ENCODE data around the gene CTNNBIP1. TPM values are rescaled to one million over a fixed set of nuclear protein-coding genes. Genes with fewer than 3 reads are reported as not detected.
"Not testable (repeated sequence)": the region's sequence is repeated elsewhere in the genome, so short reads cannot be mapped to it uniquely, and the experiment has no call there.

CTNNBIP1 gene
- polyA plus RNA-seq, 1 of the 3 experiments (the other 2 are of a cell fraction): 57.6 TPM

DNA sequence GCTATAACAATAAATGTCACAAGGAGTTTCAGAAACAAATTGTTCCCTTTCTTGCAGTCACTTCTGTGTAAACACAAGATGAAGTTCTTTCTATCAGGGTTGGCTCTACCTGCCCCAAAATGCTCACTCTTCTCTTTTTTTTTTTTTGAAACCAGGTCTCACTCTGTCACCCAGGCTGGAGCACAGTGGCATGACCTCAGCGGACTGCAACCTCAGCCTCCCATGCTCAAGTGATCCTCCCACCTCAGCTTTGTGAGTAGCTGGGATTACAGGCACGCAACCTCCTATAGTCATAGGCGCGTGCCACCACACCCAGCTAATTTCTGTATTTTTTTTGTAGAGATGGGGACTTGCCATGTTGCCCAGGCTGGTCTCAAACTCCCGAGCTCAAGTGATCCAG, 10.5 kb upstream of the CTNNBIP1 start (continued):
- TF ChIP-seq, protein P1, sequence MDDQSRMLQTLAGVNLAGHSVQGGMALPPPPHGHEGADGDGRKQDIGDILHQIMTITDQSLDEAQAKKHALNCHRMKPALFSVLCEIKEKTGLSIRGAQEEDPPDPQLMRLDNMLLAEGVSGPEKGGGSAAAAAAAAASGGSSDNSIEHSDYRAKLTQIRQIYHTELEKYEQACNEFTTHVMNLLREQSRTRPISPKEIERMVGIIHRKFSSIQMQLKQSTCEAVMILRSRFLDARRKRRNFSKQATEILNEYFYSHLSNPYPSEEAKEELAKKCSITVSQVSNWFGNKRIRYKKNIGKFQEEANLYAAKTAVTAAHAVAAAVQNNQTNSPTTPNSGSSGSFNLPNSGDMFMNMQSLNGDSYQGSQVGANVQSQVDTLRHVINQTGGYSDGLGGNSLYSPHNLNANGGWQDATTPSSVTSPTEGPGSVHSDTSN (IDR thresholded peaks at IDR 0.05): no peak
- TF ChIP-seq, protein P2, sequence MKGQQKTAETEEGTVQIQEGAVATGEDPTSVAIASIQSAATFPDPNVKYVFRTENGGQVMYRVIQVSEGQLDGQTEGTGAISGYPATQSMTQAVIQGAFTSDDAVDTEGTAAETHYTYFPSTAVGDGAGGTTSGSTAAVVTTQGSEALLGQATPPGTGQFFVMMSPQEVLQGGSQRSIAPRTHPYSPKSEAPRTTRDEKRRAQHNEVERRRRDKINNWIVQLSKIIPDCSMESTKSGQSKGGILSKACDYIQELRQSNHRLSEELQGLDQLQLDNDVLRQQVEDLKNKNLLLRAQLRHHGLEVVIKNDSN (IDR thresholded peaks at IDR 0.05; ENCODE audit: borderline replicate concordance, low read depth): no peak
- TF ChIP-seq TCF12 (IDR thresholded peaks at IDR 0.05): no peak
- no peak for TF ChIP-seq POLR2AphosphoS5 (IDR thresholded peaks at IDR 0.05; ENCODE audit: low read depth, low read length)
- TF ChIP-seq MEF2A (IDR thresholded peaks at IDR 0.05; ENCODE audit: borderline replicate concordance, low read depth): no peak
- TF ChIP-seq TAF1 (IDR thresholded peaks at IDR 0.05; ENCODE audit: borderline replicate concordance, low read depth, low read length): no peak

DNA sequence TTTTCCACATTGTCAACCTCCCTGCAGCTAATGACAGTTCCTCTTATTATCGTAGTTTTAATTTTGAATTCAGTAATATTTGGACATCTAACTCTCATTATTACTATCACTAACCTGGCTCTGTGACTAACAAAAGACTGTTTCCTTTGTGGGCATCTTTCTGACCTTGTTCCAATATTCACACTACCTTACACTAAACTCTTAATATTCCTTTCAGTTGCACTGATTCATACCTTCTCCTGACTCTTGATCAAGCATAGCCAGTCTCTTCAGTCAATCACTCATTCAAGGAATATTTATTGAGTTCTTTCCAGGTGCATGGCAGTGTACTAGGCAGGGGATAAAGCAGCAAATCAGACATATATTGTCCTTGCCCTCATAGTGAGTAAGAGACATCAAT, 7.8 kb upstream of the CTNNBIP1 start:
- Histone ChIP-seq H3K9ac (no peak overlapping the region), H4K20me1 (ENCODE audit: insufficient read depth) (no peaks in the 10 kb centered on the region), H3K9me2 (no peaks in the 10 kb centered on the region), H3K4me2 (no peak overlapping the region), H3K4me1 (ENCODE audit: control insufficient read depth in 1 of 2, insufficient read depth in 2 of 2, low read depth in 1 of 2, low read length in 1 of 2) (no peaks in the 10 kb centered on the region), H3K9me3 (no peaks in the 10 kb centered on the region), H3K4me3 (ENCODE audit: low read depth in 2 of 2, low read length in 1 of 2) (no peak overlapping the region), H3K27ac (ENCODE audit: low read depth in 2 of 2, low read length in 1 of 2) (no peak overlapping the region), H3K27me3 (ENCODE audit: insufficient read depth) (no peaks in the 10 kb centered on the region), H2AFZ (ENCODE audit: low read depth) (no peak overlapping the region), H3K79me2 (ENCODE audit: insufficient read depth) (no peaks in the 10 kb centered on the region), H3F3A (replicated peaks; ENCODE audit: insufficient read depth) (no peaks in the 10 kb centered on the region), H3K36me3 (replicated peaks in 1 of 2; ENCODE audit: control insufficient read depth in 1 of 2, insufficient read depth in 2 of 2, low read length in 1 of 2) (no peaks in the 10 kb centered on the region)
- ChIA-PET POLR2A (no interaction called here), CTCF (interaction anchor here (1.2 kb wide), 1 partner anchor 24 kb away, joined by 4 read pairs; no protein-coding TSS in a partner anchor)
- no peak for DNase-seq
- TF ChIP-seq EZH2phosphoT487 (IDR thresholded peaks at IDR 0.05; ENCODE audit: borderline replicate concordance, low read depth) (no peak), RXRA (IDR thresholded peaks at IDR 0.05; ENCODE audit: borderline replicate concordance, low read depth) (no peak), TEAD4 (IDR thresholded peaks at IDR 0.05; ENCODE audit: borderline replicate concordance, insufficient read depth) (no peak), JUND (IDR thresholded peaks at IDR 0.05) (no peak), NRF1 (IDR thresholded peaks at IDR 0.05; ENCODE audit: low read depth, low read length) (no peak)
- TF ChIP-seq, protein P3, sequence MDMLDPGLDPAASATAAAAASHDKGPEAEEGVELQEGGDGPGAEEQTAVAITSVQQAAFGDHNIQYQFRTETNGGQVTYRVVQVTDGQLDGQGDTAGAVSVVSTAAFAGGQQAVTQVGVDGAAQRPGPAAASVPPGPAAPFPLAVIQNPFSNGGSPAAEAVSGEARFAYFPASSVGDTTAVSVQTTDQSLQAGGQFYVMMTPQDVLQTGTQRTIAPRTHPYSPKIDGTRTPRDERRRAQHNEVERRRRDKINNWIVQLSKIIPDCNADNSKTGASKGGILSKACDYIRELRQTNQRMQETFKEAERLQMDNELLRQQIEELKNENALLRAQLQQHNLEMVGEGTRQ (IDR thresholded peaks at IDR 0.05; ENCODE audit: borderline replicate concordance, low read depth, low read length): no peak
- 85% methylated on average over 1 of the region's 1 CpG for WGBS (ENCODE audit: low lambda C conversion rate)

DNA sequence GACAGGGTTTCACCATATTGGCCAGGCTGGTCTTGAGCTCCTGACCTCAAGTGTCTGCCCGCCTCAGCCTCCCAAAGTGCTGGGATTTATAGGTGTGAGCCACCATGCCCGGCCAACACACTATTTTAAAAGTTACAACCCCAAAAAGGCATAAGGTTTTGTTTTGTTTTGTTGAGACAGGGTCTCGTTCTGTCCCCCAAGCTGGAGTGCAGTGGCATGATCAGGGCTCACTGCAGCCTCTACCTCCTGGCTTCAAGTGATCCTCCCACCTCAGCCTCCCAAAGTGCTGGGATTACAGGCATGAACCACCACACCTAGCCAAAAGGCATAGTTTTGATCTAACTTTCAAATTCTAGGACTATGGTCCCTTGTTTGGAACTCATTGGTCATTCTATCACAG, 7.4 kb upstream of the CTNNBIP1 start:
- H3K4me3 ChIP-seq (ENCODE audit: low read depth in 2 of 2, low read length in 1 of 2); H3K79me2 ChIP-seq (ENCODE audit: insufficient read depth); H3F3A ChIP-seq (replicated peaks; ENCODE audit: insufficient read depth); H3K9me2 ChIP-seq; H3K27me3 ChIP-seq (ENCODE audit: insufficient read depth); H3K9ac ChIP-seq; H3K9me3 ChIP-seq; H4K20me1 ChIP-seq (ENCODE audit: insufficient read depth); H3K4me1 ChIP-seq (ENCODE audit: control insufficient read depth in 1 of 2, insufficient read depth in 2 of 2, low read depth in 1 of 2, low read length in 1 of 2); H3K36me3 ChIP-seq (replicated peaks in 1 of 2; ENCODE audit: control insufficient read depth in 1 of 2, insufficient read depth in 2 of 2, low read length in 1 of 2); H3K4me2 ChIP-seq; DNase-seq; H2AFZ ChIP-seq (ENCODE audit: low read depth); H3K27ac ChIP-seq (ENCODE audit: low read depth in 2 of 2, low read length in 1 of 2): not testable (repeated sequence)
- ChIA-PET CTCF (interaction anchor here (1.2 kb wide), 1 partner anchor 25 kb away, joined by 4 read pairs; no protein-coding TSS in a partner anchor), POLR2A (interaction anchor here (0.6 kb wide), 1 partner anchor 26 kb away, joined by 3 read pairs; the partner anchor contains the start of gene NMNAT1)
- WGBS (ENCODE audit: low lambda C conversion rate): 60% methylated on average over 3 of the region's 3 CpGs

All from SK-N-SH (cell line).